Adipocyte (in vitro differentiated cells): ENCODE measurements around the gene FIBCD1.
A peak's percentile ranks its signal among the peaks of the same experiment; 100 is the strongest.

Experiments
- DNase-seq: peaks from one replicate; pipeline ENCODE4 v3.0.0-alpha.2; 2015; ENCODE audit warnings: low read depth
- H3K27me3 ChIP-seq: replicated peaks from 2 replicates; pipeline ENCODE4 v1.7.0; 2013; ENCODE audit warnings: mild to moderate bottlenecking, low read length, moderate library complexity; ENCODE audit not compliant: control insufficient read depth, insufficient read depth
- H3K36me3 ChIP-seq: 2 replicates; pipeline ENCODE4 v1.7.0; 2013; ENCODE audit warnings: low read length, mild to moderate bottlenecking, moderate library complexity; ENCODE audit not compliant: control insufficient read depth, insufficient read depth, severe bottlenecking
- H3K4me1 ChIP-seq: 2 replicates; pipeline ENCODE4 v1.7.0; 2013; ENCODE audit warnings: mild to moderate bottlenecking, low read length, moderate library complexity; ENCODE audit not compliant: control insufficient read depth, insufficient read depth
- H3K4me3 ChIP-seq: 2 replicates; pipeline ENCODE4 v1.7.0; 2013; ENCODE audit warnings: mild to moderate bottlenecking, low read length, moderate library complexity
- H3K9ac ChIP-seq: 2 replicates; pipeline ENCODE4 v1.7.0; 2013; ENCODE audit warnings: mild to moderate bottlenecking, low read length, moderate library complexity
- H3K9me3 ChIP-seq: 2 replicates; pipeline ENCODE4 v1.7.0; 2013; ENCODE audit warnings: mild to moderate bottlenecking, low read length, moderate library complexity; ENCODE audit not compliant: control insufficient read depth

FIBCD1 gene

DNA sequence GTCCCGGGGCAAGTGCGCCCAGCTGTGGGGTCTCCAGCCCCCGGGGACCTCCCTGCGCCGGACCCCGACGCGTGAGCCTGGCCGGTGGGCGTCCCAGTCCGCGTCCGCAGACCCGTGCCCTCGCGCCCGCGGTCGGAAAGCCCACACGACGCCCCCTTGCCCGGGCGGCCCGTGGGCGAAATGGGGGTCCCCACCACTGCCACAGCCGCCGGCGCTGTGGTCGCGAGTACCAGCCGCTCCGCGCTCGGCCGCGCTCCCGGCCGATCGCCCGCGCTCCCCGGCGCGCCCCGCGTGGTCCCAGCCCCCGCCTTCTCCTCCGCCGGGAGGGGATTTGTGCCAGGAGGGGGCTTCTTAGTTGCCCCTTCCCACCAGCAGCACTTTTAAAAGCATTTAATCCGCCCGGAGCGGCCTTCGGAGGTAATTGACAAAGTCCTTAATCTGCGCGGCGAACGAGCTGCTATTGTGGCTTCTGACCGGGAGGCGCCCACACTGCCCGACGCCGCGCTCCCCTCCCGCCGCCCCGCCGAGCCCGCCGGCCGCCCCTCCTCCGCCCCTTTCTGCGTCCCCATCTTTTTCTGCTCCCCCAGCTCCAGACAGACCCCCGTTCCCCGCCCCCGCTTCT lies 469 bp upstream of the FIBCD1 start:
- Histone ChIP-seq H3K9ac (no peak overlapping the region), H3K27me3 (peaks cover 17% of the 10 kb centered on the region), H3K4me1 (peaks cover 17% of the 10 kb centered on the region), H3K36me3 (no peaks in the 10 kb centered on the region), H3K9me3 (no peaks in the 10 kb centered on the region), H3K4me3 (peak overlapping the region; percentile 78)
- DNase-seq, result peak; percentile 47

- DNase-seq, result no peak
- H3K4me3 ChIP-seq, result peak overlapping the region; percentile 78
- no peaks in the 10 kb centered on the region for H3K36me3 ChIP-seq
- no peak overlapping the region for H3K9ac ChIP-seq
- H3K27me3 ChIP-seq, result peaks cover 16% of the 10 kb centered on the region
- H3K9me3 ChIP-seq, result no peaks in the 10 kb centered on the region
- peaks cover 18% of the 10 kb centered on the region for H3K4me1 ChIP-seq
Measured at GRCh38 chr9:130938184-130938651, 829 bp downstream of the FIBCD1 start.

GRCh38 chr9:130937146-130938076 lies 1.6 kb downstream of the FIBCD1 start:
- H3K4me3 ChIP-seq, result no peak overlapping the region
- DNase-seq, result no peak
- H3K36me3 ChIP-seq, result no peaks in the 10 kb centered on the region
- H3K4me1 ChIP-seq, result peaks cover 26% of the 10 kb centered on the region
- H3K27me3 ChIP-seq, result peaks cover 11% of the 10 kb centered on the region
- H3K9me3 ChIP-seq, result no peaks in the 10 kb centered on the region
- H3K9ac ChIP-seq, result no peak overlapping the region

DNA sequence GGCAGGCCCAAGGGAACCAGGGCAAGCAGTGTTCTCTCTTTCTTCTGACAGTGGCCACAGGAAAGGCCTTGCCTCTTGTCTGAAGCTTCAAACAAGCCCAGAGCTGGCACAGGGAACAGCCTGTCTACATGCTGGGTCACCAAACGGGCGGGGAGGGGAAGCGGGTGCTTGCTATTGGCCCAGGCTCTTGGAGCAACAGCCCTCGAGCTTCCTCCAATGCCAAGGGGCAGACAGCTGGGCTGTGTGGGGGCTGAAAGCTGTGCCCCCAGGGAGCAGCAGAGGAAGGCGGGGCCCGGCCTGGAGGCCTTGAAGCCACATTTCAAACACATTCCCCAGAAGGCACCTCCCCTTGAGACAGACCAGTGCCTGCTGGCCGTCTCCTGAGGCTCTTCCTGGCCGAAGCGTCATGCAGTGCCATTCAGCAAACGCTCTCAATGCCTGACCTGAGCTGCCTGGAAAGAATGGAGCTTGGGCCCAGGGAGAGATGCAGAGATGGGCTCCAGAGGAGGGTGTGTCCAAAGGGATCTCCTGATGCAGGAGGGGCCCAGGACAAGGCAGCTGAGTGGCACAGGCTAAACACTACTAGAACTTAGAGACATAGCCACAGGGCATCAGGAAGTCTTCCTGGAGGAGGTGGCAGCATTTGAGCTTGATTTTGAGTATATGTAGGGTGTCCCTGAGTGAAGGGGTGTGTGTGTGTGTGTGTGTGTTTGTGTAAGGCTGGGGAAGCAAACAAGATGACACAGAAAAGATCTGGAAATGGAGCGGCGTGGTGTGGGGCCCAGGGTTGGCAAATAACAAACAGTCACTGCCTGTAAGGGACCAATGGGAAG lies 2.5 kb downstream of the FIBCD1 start:
- no peaks in the 10 kb centered on the region for H3K9me3 ChIP-seq

GRCh38 chr9:130935648-130936271 lies 3.3 kb downstream of the FIBCD1 start:
- peak overlapping the region; percentile 53 for H3K9ac ChIP-seq
- H3K27me3 ChIP-seq, result no peaks in the 10 kb centered on the region
- no peaks in the 10 kb centered on the region for H3K9me3 ChIP-seq
- peaks cover 30% of the 10 kb centered on the region for H3K4me1 ChIP-seq
- no peak overlapping the region for H3K4me3 ChIP-seq
- H3K36me3 ChIP-seq, result no peaks in the 10 kb centered on the region
- no peak for DNase-seq

More for the DNA sequence above, 2.5 kb downstream of the FIBCD1 start:
- peak overlapping the region; percentile 53 for H3K9ac ChIP-seq
- no peaks in the 10 kb centered on the region for H3K36me3 ChIP-seq
- H3K4me3 ChIP-seq, result no peak overlapping the region
- peaks cover 30% of the 10 kb centered on the region for H3K4me1 ChIP-seq
- H3K27me3 ChIP-seq, result peaks cover 2% of the 10 kb centered on the region
- DNase-seq, result peak; percentile 66

GRCh38 chr9:130934702-130935647 lies 4.1 kb downstream of the FIBCD1 start:
- no peak for DNase-seq
- Histone ChIP-seq H3K9ac (no peak overlapping the region), H3K27me3 (no peaks in the 10 kb centered on the region), H3K36me3 (no peaks in the 10 kb centered on the region), H3K4me3 (no peak overlapping the region), H3K9me3 (no peaks in the 10 kb centered on the region), H3K4me1 (peaks cover 30% of the 10 kb centered on the region)

GRCh38 chr9:130934246-130934645 lies 4.8 kb downstream of the FIBCD1 start:
- Histone ChIP-seq H3K27me3 (no peaks in the 10 kb centered on the region), H3K4me1 (peaks cover 30% of the 10 kb centered on the region)

GRCh38 chr9:130933114-130934046 lies 5.7 kb downstream of the FIBCD1 start:
- no peaks in the 10 kb centered on the region for H3K36me3 ChIP-seq
- H3K27me3 ChIP-seq, result no peaks in the 10 kb centered on the region
- peak; percentile 46 for DNase-seq
- H3K4me1 ChIP-seq, result peaks cover 30% of the 10 kb centered on the region
- no peak overlapping the region for H3K4me3 ChIP-seq
- no peaks in the 10 kb centered on the region for H3K9me3 ChIP-seq
- H3K9ac ChIP-seq, result no peak overlapping the region

More at GRCh38 chr9:130934246-130934645, 4.8 kb downstream of the FIBCD1 start:
- no peaks in the 10 kb centered on the region for H3K36me3 ChIP-seq
- no peaks in the 10 kb centered on the region for H3K9me3 ChIP-seq
- H3K4me3 ChIP-seq, result no peak overlapping the region
- DNase-seq, result no peak
- no peak overlapping the region for H3K9ac ChIP-seq

GRCh38 chr9:130932255-130933079 lies 6.6 kb downstream of the FIBCD1 start:
- Histone ChIP-seq H3K4me3 (no peak overlapping the region), H3K36me3 (no peaks in the 10 kb centered on the region), H3K9me3 (no peaks in the 10 kb centered on the region), H3K27me3 (no peaks in the 10 kb centered on the region), H3K9ac (no peak overlapping the region), H3K4me1 (peaks cover 30% of the 10 kb centered on the region)
- no peak for DNase-seq
